HUES48 (cell line): ENCODE results near the gene SPOCK1.
A peak's percentile ranks its signal among the peaks of the same experiment; 100 is the strongest.

Source experiments
- H3K27ac ChIP-seq: one replicate; pipeline ENCODE4 v1.7.0; 2013; ENCODE audit warnings: low read depth, low read length, inconsistent platforms
- H3K27me3 ChIP-seq: 2 replicates; pipeline ENCODE4 v1.6.1; 2013; ENCODE audit warnings: mild to moderate bottlenecking, low read length; ENCODE audit not compliant: control insufficient read depth, insufficient read depth
- H3K36me3 ChIP-seq: 2 replicates; pipeline ENCODE4 v1.6.1; 2013; ENCODE audit warnings: low read length; ENCODE audit not compliant: control insufficient read depth, insufficient read depth
- H3K4me1 ChIP-seq: 2 replicates; pipeline ENCODE4 v1.6.1; 2013; ENCODE audit warnings: mild to moderate bottlenecking, low read length; ENCODE audit not compliant: control insufficient read depth, insufficient read depth
- H3K4me3 ChIP-seq: 2 replicates; pipeline ENCODE4 v1.5.1; 2013; ENCODE audit warnings: mild to moderate bottlenecking, low read depth, low read length
- H3K9ac ChIP-seq: 2 replicates; pipeline ENCODE4 v1.6.1; 2013; ENCODE audit warnings: mild to moderate bottlenecking, low read depth, low read length, moderate library complexity
- H3K9me3 ChIP-seq: 2 replicates; pipeline ENCODE4 v1.6.1; 2013; ENCODE audit warnings: low read length; ENCODE audit not compliant: control insufficient read depth, insufficient read depth

The SPOCK1 gene

DNA sequence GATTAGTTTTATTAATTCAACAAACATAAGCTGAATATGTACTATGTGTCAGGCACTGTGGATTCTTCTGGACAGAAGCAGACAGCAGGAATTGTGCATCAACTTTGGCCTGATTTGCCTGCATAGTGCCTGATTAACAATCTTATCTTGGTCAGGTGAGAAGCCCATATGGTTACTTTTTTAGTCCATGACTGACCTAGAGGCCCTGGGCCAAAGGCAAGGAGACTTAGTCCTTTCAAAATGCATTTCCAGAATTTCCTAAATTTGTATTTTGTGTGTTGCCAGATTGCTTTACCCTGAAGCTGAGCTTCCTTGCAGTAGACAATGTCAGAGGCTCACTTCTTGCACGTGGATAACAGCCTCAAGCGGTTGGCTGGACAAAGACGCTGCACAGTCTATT lies 286.7 kb downstream of the SPOCK1 start:
- Histone ChIP-seq H3K4me3 (no peak overlapping the region), H3K27me3 (no peaks in the 10 kb centered on the region), H3K9ac (no peak overlapping the region), H3K4me1 (no peaks in the 10 kb centered on the region), H3K9me3 (no peaks in the 10 kb centered on the region), H3K27ac (no peak overlapping the region), H3K36me3 (no peaks in the 10 kb centered on the region)

DNA sequence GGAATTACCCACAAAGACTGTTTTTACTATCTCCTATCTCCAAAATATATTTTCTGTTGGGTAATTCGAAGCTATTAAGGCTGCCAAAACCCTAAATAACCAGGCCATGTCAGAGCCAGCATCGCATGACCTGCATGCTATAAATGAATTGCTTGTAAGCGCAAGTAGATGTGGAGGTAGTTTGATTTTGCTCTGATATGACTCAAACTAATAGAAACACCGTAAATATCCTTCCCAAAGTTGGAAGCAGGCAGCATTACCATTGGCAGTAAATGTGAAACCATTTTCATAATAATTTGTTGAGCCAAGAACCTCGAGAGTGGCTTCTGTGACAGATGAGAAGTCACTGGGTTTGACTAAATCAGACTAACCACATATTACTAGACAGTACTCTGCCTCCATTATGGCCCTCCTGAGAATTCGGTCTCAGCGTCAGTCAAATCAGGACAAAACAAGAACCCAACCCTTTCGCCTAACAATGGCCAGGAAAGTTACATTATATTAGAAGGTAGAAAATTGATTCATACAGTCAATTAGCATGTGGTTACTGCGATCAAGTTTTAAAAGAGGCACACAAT lies 289.8 kb downstream of the SPOCK1 start:
- H3K4me3 ChIP-seq = no peak overlapping the region
- H3K36me3 ChIP-seq = no peaks in the 10 kb centered on the region
- H3K27me3 ChIP-seq = no peaks in the 10 kb centered on the region
- H3K9me3 ChIP-seq = no peaks in the 10 kb centered on the region
- no peaks in the 10 kb centered on the region; the same call in 1 of the 2 replicates for H3K4me1 ChIP-seq
- H3K9ac ChIP-seq = no peak overlapping the region
- no peak overlapping the region for H3K27ac ChIP-seq

DNA sequence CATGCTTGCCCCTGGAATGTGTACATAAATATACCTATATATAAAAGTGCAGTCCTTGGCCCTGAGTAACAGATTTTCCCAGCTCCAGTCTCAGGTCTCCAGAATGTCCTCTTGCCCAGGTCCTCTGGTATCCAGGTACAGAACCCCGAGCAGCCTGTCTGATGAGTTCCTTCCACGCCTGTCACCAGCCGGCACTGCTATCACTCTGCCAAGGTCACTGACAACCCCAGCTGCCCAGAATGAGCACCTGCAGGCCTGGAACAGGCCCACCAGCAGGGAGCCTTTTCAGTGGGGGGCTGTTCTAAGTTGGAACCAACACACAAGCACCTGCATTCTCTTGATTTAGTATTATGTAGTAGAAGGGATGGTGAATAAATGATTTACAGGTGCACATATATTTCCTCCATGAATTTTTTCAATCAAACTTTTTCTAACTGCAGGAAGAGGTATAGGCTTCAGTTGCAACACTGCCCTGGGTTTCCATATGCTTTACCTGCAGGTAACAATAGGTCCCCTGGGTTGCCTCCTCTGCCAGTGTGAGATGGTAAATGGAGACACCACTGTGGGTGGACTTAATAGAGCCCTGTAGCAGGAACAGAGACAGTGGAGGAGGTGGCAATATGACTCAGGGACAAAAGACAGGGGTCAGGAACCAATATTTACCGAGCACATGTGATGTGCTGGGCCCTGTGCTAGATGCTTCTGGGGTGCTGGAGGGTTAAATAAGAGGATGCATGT lies 291.9 kb downstream of the SPOCK1 start:
- no peak overlapping the region for H3K27ac ChIP-seq
- no peaks in the 10 kb centered on the region for H3K36me3 ChIP-seq
- no peaks in the 10 kb centered on the region; the same call in 1 of the 2 replicates for H3K4me1 ChIP-seq
- H3K9me3 ChIP-seq = no peaks in the 10 kb centered on the region
- H3K27me3 ChIP-seq = no peaks in the 10 kb centered on the region
- H3K4me3 ChIP-seq = no peak overlapping the region
- no peak overlapping the region for H3K9ac ChIP-seq

DNA sequence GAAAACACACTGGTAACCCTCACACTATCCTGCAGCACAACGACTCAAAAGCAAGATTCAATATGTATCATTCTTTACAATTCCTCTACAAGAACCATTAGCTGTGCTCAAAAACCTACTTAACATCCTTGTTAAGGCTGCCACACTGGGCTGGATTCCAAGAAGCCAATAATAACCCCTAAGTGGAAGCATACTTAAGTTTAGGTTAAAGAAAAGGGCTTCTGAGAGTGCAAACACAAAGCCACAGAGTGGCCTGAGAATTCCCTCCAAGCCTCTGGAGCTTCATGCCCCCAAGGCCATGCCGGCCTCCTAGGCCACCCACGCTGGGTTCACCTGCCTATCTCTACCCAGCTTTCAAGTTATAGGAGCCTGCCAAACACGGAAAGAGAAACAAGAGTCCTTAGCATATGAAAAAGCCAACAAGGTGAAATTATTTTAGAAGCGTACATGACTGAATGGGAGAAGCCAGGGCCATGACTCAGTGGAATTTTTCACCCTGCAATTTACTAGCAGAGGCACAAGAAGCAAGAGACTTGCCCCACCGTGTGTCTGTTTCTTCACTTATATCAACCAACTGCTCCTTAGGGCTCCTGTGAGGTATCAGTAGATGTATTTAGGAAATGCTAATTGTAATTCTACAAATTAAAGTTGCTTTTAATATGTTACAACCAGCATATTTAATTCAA lies 293.0 kb downstream of the SPOCK1 start:
- no peak overlapping the region for H3K9ac ChIP-seq
- H3K36me3 ChIP-seq = no peaks in the 10 kb centered on the region
- no peak overlapping the region for H3K27ac ChIP-seq
- H3K4me3 ChIP-seq = no peak overlapping the region
- H3K9me3 ChIP-seq = no peaks in the 10 kb centered on the region
- peaks cover 8% of the 10 kb centered on the region for H3K4me1 ChIP-seq
- H3K27me3 ChIP-seq = no peaks in the 10 kb centered on the region

DNA sequence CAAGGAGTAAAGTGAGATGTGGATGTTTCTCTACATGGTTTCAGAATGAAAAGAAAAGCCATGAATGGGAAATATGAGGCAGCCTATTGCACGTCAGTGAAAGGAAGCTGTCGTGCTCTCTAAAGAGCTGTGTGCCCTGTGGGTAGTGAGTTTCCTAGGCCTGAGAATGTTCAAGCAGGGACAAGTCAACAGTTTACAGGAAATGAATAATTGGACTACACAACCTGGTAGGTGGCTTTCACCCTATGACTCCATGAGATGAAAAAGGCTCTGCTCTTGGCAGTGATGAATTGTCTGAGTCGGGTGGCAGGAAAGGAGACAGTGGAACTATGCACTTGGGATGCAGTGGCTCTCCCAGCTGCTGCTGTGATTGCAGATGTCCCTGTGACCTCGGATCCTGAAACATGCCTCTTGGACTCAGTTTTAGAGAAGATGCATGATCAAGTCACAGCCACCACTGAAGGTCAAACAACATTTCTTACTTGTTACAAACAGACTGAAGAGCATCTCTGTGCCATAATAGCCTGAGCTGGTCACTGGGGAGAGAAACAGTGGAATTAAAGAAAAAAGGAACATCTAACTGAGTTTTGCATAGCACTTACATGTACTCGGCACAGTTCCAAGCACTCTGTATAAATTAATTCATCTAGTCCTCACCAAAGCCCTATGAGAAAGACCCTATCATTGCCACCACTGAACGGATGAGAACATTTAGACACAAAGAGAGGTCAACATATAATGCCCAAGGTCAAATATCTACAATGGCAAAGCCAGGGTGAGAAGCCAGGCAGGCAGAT lies 293.7 kb downstream of the SPOCK1 start:
- Histone ChIP-seq H3K36me3 (no peaks in the 10 kb centered on the region), H3K27me3 (no peaks in the 10 kb centered on the region), H3K4me3 (no peak overlapping the region), H3K9me3 (no peaks in the 10 kb centered on the region), H3K4me1 (peaks cover 16% of the 10 kb centered on the region), H3K27ac (no peak overlapping the region), H3K9ac (no peak overlapping the region)

DNA sequence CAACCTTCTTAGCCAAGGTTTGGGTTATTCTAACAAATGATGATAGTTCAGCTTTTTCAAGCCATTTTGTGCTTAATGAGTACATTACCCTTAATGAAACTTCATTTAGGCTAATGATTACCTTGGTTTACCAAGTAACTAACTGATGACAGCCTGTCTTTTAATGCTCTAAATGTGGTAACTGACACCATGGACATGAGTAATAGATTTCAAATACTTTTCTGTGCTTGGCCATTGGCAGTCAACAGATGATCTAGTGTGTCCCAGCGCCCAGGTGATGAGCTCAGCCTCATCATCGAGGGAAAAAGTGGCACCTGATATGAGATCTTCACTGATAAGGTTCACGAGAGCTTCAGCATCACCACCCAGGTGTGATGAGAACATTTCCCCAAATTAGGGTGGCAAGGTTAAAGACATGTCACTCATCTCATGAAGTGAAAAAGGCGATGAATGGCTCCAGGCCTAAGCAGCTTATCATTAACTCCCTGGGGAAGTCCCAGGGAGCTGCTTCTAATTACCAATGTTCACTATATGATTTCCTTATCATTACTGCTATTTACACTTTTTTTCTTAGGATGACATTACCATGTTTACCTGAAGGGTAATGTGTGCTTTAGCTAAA lies 296.0 kb downstream of the SPOCK1 start:
- Histone ChIP-seq H3K9ac (no peak overlapping the region), H3K4me1 (peaks cover 20% of the 10 kb centered on the region), H3K4me3 (no peak overlapping the region), H3K9me3 (no peaks in the 10 kb centered on the region), H3K27me3 (no peaks in the 10 kb centered on the region), H3K27ac (no peak overlapping the region), H3K36me3 (no peaks in the 10 kb centered on the region)

DNA sequence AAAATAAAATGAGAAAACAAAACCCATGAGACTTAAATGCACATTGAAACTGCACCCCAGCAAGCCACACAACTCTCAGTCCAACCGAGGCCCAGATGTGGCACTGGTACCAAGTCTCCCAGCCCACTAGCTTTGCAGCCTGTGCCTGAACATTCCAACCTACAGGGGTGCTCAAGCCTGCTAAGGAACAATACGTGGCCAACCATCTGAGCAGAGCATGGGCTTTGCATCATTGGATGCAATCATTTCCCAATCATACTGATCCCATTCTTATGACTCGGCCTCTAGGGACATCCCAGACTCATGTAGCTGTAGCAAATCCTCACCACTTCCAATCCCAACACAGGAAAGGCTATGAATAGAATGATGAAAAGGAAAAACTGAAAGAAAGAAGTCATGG lies 297.2 kb downstream of the SPOCK1 start:
- Histone ChIP-seq H3K36me3 (no peaks in the 10 kb centered on the region), H3K4me1 (peaks cover 20% of the 10 kb centered on the region), H3K27me3 (no peaks in the 10 kb centered on the region), H3K9ac (no peak overlapping the region), H3K27ac (no peak overlapping the region), H3K9me3 (no peaks in the 10 kb centered on the region), H3K4me3 (no peak overlapping the region)

DNA sequence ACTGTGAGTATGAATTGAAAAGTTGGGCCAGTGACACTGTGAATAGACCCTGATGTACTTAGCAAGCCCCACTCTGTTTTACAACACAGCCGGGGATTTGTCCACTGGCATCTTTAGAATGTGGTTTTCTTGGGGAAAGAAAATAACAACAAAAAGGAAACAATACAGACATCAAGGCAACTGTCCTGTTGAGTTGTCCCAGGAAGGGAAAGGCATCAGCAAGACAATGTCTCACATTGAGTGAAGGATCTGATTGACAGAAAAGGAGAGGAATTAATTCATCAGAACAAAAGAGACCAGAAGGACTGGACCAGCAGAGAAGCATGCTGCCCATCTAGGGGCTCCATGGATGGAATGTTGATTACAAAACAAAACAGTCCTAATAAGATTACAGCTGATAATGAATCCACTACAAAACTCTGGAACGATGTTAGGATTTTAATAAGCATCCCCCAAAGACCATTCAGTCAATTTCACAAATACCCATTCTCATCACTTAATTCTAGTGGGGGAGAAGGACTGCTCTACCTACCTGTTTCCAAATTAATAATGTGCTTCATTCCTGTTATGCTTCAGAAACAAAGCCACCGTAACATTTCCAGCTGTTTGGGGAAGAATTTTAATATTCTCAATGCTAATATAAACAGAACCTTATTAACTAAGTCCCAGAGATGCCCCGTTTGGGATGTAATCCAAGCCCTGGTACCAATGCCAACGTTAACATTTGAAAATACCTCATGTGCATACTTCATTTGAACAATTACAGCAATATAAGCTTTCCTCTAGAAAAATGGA lies 298.0 kb downstream of the SPOCK1 start:
- no peaks in the 10 kb centered on the region for H3K27me3 ChIP-seq
- no peaks in the 10 kb centered on the region for H3K9me3 ChIP-seq
- peak overlapping the region; percentile 65 for H3K27ac ChIP-seq
- H3K4me1 ChIP-seq = peaks cover 20% of the 10 kb centered on the region
- H3K36me3 ChIP-seq = no peaks in the 10 kb centered on the region
- H3K9ac ChIP-seq = no peak overlapping the region
- no peak overlapping the region for H3K4me3 ChIP-seq

DNA sequence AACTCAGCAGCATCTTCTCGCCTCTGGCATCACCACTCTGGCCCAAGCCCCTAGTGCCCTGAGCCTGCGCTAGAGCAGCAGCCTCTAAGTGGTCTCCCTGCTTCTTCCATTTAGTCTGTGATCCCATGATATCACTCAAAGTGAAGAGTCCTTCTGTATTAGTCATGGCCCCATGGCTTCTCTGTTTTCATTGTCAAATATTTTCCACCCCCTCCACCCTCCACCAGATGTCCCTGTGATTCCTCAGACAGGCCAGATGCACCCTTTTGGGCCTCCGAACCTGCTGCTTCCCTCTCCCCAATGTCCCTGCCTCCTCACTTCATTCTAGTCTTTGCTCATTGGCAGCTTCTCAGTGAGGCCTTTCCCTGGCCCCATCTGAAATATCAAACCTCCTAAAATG lies 299.2 kb downstream of the SPOCK1 start:
- Histone ChIP-seq H3K36me3 (no peaks in the 10 kb centered on the region), H3K4me1 (peaks cover 20% of the 10 kb centered on the region), H3K9ac (no peak overlapping the region), H3K27ac (no peak overlapping the region), H3K9me3 (no peaks in the 10 kb centered on the region), H3K27me3 (no peaks in the 10 kb centered on the region), H3K4me3 (no peak overlapping the region)

DNA sequence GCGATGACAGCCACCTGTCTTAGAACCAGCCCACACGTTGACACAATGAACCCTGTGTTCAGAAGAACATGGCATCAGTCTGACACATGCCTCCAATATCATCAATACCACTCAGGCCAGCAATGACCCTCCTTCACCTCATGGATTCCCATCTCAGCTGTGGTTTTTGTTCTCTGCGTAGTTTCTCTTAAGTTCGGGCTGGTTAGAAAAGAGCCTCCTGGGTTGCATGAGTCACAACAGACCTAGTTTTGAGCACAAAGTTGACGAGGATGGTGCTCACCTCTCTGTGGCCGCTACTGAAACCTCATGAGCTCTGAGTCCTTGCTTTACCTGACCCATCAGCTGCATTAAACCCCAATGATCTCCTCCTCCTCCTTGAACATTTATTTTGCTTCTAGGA lies 299.9 kb downstream of the SPOCK1 start:
- Histone ChIP-seq H3K4me3 (no peak overlapping the region), H3K9ac (no peak overlapping the region), H3K4me1 (peaks cover 20% of the 10 kb centered on the region), H3K9me3 (no peaks in the 10 kb centered on the region), H3K27ac (no peak overlapping the region), H3K27me3 (no peaks in the 10 kb centered on the region), H3K36me3 (no peaks in the 10 kb centered on the region)
